Large intestine (tissue), 3 donors: Measurements from ENCODE around the gene ME3. TPM values are rescaled to one million over a fixed set of nuclear protein-coding genes. Genes with fewer than 3 reads are reported as not detected.

ENCODE experiments used
- DNase-seq, 2 donors: peaks; one replicate each; pipeline versions ENCODE4 v3.0.0 to v3.0.0-alpha.2; 2013
- H3K27ac ChIP-seq: one replicate; pipeline ENCODE4 v1.5.1; 2013; ENCODE audit warnings: low read length
- H3K27me3 ChIP-seq: 2 replicates; pipeline ENCODE4 v1.6.1; 2013; ENCODE audit warnings: low read length; ENCODE audit not compliant: control insufficient read depth, insufficient read depth
- H3K36me3 ChIP-seq: 2 replicates; pipeline ENCODE4 v1.6.1; 2013; ENCODE audit warnings: low read length; ENCODE audit not compliant: control insufficient read depth, insufficient read depth
- H3K4me1 ChIP-seq: one replicate; pipeline ENCODE4 v1.6.1; 2013; ENCODE audit warnings: low read length; ENCODE audit not compliant: control insufficient read depth, insufficient read depth
- H3K4me3 ChIP-seq: one replicate; pipeline ENCODE4 v1.5.1; 2013; ENCODE audit warnings: low read length
- H3K9me3 ChIP-seq: one replicate; pipeline ENCODE4 v1.6.1; 2013; ENCODE audit warnings: mild to moderate bottlenecking, low read depth, low read length, moderate library complexity; ENCODE audit not compliant: control insufficient read depth
- WGBS: methylation state at CpG from one replicate; pipeline ENCODE4 v1.1.5; 2013; ENCODE audit warnings: low lambda C conversion rate; ENCODE audit not compliant: insufficient coverage; 5-methylcytosine and 5-hydroxymethylcytosine counted together
- polyA plus RNA-seq: library from polyadenylated mRNA; unstranded; fragments of 120-200 nt; gene quantifications from one replicate; pipeline ENCODE4 v1.2.1, GENCODE V29; 2013

ME3 gene
- polyA plus RNA-seq, 1 donor = 25.0 TPM

GRCh38 chr11:86589204-86589603, 83.2 kb downstream of the ME3 start:
- H3K27ac ChIP-seq = no peak overlapping the region

GRCh38 chr11:86588566-86589090, 83.8 kb downstream of the ME3 start:
- Histone ChIP-seq H3K9me3 (no peaks in the 10 kb centered on the region), H3K4me1 (peaks cover 18% of the 10 kb centered on the region), H3K27me3 (no peaks in the 10 kb centered on the region), H3K4me3 (no peak overlapping the region), H3K36me3 (no peaks in the 10 kb centered on the region), H3K27ac (no peak overlapping the region)
- WGBS = no CpG with 5 or more reads among the region's 2 CpGs
- DNase-seq = no peak

More at GRCh38 chr11:86589204-86589603, 83.2 kb downstream of the ME3 start:
- Histone ChIP-seq H3K36me3 (no peaks in the 10 kb centered on the region), H3K9me3 (no peaks in the 10 kb centered on the region), H3K4me1 (peaks cover 18% of the 10 kb centered on the region), H3K27me3 (no peaks in the 10 kb centered on the region), H3K4me3 (no peak overlapping the region)
- DNase-seq = no peak

GRCh38 chr11:86587264-86588193, 84.9 kb downstream of the ME3 start:
- H3K27me3 ChIP-seq = no peaks in the 10 kb centered on the region
- no peaks in the 10 kb centered on the region for H3K9me3 ChIP-seq
- H3K27ac ChIP-seq = no peak overlapping the region
- no peak overlapping the region for H3K4me3 ChIP-seq
- no peak for DNase-seq
- H3K4me1 ChIP-seq = peaks cover 22% of the 10 kb centered on the region
- no CpG with 5 or more reads among the region's 6 CpGs for WGBS
- no peaks in the 10 kb centered on the region for H3K36me3 ChIP-seq

GRCh38 chr11:86586307-86586706, 86.1 kb downstream of the ME3 start:
- DNase-seq = no peak
- Histone ChIP-seq H3K36me3 (no peaks in the 10 kb centered on the region), H3K4me1 (peaks cover 16% of the 10 kb centered on the region), H3K27ac (no peak overlapping the region), H3K4me3 (no peak overlapping the region), H3K27me3 (no peaks in the 10 kb centered on the region), H3K9me3 (no peaks in the 10 kb centered on the region)
- no CpG with 5 or more reads among the region's 3 CpGs for WGBS

GRCh38 chr11:86582898-86583297, 89.5 kb downstream of the ME3 start:
- Histone ChIP-seq H3K4me3 (no peak overlapping the region), H3K4me1 (peaks cover 23% of the 10 kb centered on the region), H3K27me3 (no peaks in the 10 kb centered on the region), H3K9me3 (no peaks in the 10 kb centered on the region), H3K27ac (peak overlapping the region; percentile 31), H3K36me3 (no peaks in the 10 kb centered on the region)
- 80% methylated on average over 1 of the region's 3 CpGs for WGBS
- DNase-seq = no peak

GRCh38 chr11:86580535-86580934, 91.9 kb downstream of the ME3 start:
- no peaks in the 10 kb centered on the region for H3K9me3 ChIP-seq
- no CpG with 5 or more reads among the region's 2 CpGs for WGBS
- no peak overlapping the region for H3K4me3 ChIP-seq
- H3K4me1 ChIP-seq = peaks cover 23% of the 10 kb centered on the region
- no peak overlapping the region for H3K27ac ChIP-seq
- H3K36me3 ChIP-seq = no peaks in the 10 kb centered on the region
- H3K27me3 ChIP-seq = no peaks in the 10 kb centered on the region
- peak in 1 of 2 donors; percentile 14 for DNase-seq

- H3K4me3 ChIP-seq = no peak overlapping the region
- no peaks in the 10 kb centered on the region for H3K9me3 ChIP-seq
- DNase-seq = no peak
- no CpG with 5 or more reads among the region's 1 CpG for WGBS
- H3K4me1 ChIP-seq = peaks cover 23% of the 10 kb centered on the region
- H3K27me3 ChIP-seq = no peaks in the 10 kb centered on the region
- H3K36me3 ChIP-seq = no peaks in the 10 kb centered on the region
- H3K27ac ChIP-seq = no peak overlapping the region
Observed at GRCh38 chr11:86579406-86579731, 93.0 kb downstream of the ME3 start.

- DNase-seq = no peak
- no peaks in the 10 kb centered on the region for H3K36me3 ChIP-seq
- no peak overlapping the region for H3K27ac ChIP-seq
- H3K27me3 ChIP-seq = no peaks in the 10 kb centered on the region
- no peaks in the 10 kb centered on the region for H3K9me3 ChIP-seq
- H3K4me1 ChIP-seq = peaks cover 23% of the 10 kb centered on the region
- H3K4me3 ChIP-seq = no peak overlapping the region
- WGBS = no CpG with 5 or more reads among the region's 2 CpGs
Observed at GRCh38 chr11:86578727-86579405, 93.5 kb downstream of the ME3 start.

- Histone ChIP-seq H3K4me1 (peaks cover 20% of the 10 kb centered on the region), H3K36me3 (no peaks in the 10 kb centered on the region), H3K4me3 (no peak overlapping the region), H3K27me3 (no peaks in the 10 kb centered on the region), H3K27ac (no peak overlapping the region), H3K9me3 (no peaks in the 10 kb centered on the region)
- DNase-seq = peak in 1 of 2 donors; percentile 42
- WGBS = 89% methylated on average over 4 of the region's 10 CpGs
Observed at GRCh38 chr11:86577644-86578636, 94.5 kb downstream of the ME3 start.
